T-helper 22 cell (primary cell): ENCODE measurements around the gene HDAC9.

Source experiments
- DNase-seq: peaks from one replicate; pipeline ENCODE4 v3.0.0-alpha.2; 2020; ENCODE audit warnings: low read depth

The HDAC9 gene

DNA sequence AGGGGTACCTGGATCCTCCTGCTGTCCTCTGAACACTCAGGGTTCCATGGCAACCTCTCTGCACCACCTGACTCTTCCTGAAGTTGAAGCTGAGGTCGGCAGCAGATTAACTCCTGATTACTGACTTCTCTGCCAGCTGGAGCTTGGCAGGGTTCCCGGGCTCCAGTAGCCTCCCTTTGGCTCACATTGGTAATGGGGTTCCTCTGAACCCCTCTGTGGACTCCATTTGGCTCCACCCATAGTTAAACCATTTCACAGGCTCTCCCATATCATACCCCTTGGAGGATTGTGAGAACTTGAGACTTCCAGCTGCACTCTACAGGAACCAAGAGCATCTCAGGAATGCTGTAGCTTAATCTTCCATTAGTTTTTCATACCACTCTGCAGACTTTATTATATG is 292.5 kb downstream of the HDAC9 start:
- no peak for DNase-seq

DNA sequence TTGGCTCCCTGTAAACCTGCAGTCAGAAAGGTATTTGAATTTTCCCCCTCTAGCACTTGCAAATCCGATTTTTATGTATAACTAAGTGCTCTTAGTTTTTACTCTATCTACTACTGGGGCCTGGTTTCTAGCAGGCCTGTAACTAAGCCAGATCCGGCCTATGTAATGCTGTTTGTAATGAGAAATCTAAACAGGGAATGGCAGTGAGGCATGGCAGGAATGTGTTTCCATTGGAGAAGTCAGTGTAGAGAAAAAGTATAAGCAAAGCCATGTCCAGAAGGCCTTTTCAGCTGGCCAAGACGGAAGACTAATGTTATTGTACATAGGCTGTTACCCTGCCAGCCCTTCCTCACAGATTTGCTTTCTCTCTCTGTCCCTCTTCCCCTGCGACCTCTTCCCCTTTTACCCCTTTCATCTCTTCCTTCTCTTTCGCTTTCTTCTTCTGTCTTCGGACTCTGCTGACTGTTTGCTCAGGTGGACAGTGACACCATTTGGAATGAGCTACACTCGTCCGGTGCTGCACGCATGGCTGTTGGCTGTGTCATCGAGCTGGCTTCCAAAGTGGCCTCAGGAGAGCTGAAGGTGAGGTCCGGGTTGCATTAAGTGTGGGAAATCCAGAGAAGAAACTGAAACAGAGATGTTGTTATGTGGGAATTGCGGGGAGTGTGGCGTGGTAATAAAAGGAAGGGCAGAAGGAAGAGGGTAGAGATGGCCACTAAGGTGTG is 297.5 kb downstream of the HDAC9 start:
- DNase-seq, result no peak

DNA sequence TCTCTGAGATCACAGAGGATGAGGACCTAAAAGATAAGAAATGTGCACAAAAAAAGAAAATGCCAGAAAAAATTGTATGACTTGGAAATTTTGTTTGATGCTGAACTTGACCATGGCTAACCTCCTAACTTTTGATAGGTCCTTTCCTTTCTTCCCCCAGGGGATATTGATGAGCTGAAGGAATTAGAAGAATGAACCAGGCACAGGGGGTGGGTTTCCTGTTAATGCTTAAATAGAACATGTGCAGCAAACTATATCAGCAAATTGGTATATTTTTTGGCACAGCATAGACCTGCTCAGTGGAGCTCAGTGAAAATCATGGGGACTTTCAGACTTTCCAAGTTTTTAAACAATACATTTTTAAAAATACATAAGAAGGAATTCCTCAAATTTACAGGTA is 300.7 kb downstream of the HDAC9 start:
- DNase-seq, result no peak

DNA sequence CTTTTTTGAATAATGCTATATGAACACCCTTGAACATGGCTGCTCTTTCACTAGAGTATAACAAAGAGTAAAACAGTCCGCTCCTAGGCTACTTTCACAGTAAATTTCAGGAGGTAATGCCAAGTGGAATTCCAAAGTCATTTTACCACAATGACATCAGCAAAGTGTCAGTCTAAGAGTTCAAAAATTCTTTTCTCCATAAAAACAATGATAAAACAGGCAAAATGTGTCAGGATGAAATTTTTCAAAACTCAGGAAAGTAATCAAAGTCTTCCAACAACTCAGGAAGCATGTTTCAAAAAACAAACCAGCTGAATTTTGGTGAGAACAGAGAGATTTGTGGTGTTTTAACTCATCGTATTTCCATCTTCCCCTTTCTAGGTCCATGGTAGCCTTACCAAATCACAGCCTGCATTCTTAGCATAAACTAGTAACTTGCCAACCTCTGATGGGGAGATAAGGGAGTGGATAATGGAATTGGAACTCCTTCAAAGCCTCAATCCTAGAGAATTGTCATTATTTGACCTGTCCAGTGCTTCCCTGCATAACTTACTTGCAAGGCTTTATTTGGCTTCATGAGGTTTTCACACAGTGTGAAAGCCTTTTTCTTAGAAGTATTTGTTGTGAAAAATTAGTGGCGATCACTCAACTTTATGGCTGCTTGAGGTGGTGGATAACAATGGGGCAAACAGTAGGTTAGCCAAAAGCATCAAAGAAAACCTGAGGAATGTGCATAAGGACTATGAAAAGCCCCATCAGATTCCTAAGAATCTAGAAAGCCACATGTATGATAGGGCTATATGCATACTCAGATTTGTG is 302.7 kb downstream of the HDAC9 start:
- no peak for DNase-seq

DNA sequence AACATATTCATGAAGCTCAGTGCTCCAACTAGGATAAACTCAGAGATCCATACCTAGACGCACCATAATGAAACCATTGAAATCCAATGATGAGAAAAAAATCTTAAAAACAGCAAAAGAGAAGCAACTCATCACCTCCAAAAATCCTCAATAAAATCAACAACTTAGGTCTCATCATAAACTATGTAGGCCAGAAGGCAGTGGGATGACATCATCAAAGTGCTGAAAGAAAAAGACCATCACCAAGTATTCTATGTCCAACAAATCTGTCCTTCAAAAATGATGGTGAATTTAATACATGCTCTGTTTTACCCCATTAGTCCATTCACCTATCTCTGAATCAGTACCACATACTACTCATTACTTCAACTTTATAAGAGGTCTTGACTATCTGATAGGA is 304.4 kb downstream of the HDAC9 start:
- no peak for DNase-seq

DNA sequence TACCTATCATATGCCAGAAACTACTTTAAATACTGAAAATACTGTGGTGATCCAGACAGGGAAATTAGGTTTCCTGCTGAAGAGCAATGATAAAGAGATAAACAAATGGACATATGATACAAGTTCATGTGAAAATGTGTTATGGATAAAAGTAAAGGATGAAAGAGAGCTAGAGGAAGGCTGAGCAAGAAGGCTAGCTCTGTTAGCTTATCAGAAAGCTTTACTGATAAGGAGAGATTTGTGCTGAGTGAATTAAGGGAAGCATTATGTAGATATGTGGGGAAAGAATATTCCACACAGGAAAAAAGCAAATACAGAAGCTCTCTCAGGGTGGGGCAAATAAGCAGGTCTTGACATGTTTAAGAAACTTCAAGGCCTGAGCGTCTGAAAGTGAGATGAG is 308.4 kb downstream of the HDAC9 start:
- DNase-seq, result no peak

DNA sequence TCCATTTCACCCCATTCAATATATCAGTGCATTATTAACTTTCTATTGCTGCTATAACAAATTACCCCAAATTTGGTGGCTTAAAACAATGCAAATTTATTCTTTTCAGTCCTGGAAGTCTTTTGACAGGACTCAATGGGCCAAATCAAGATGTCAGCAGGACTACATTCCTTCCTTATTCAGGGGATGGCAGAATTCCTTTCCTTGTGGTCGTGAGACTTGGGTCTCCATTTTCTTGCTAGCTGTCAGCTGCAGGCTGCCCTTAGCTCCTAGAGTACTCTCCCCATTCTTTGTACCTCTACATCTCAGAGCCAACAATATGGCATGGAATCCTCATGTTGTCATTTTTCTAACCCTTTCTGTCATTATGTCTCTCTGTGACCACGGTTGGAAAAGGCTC is 310.6 kb downstream of the HDAC9 start:
- no peak for DNase-seq

DNA sequence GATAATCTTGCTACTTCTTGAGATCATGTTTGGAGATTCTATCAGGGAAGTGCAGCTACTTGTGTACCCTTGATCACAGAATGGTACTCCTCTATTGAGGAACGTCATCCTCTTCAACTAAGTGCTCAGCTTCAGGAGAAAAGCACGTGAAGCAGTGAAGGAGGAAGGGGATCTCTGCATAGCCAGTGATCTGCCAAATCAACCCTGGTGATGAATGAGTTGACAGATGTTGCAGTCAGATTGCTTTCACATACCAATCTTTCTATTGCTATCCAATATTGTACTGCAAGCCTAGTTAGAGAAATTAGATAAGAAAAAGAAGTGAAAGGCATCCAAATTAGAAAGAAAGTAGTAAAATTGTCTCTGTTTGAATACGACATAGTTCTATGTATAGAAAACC is 312.5 kb downstream of the HDAC9 start:
- no peak for DNase-seq

DNA sequence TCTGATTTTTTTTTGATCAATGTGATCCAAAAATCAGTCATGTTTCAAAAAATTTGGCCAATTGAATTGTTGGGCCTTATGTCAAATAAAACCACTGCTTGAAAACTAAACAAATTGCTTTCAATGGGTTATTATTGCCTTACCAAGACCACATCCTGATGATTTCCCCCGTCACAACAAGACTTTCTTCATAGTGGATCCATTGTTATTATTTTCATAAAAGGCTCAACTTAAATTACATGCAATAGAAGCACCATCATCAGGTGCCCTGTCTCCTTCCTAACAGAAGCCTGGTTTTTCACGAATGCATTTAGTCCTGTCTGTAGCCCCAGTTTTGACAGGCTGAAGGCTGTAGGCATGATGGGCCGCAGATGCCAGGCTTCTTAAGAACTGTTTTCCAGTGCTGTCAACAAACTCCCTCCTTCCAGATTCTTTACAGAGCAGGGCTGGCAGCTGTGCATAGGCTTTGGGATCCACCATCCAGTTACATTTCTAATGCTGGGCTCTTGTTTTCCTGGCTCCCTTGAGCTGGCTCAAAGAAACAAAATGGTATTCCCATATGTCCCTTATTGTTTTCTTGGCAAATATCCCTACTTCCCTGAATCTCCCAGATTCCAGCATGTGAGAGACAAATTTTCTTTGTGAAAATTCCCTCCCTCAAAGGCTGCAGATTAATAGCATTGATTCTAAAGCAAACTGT is 319.9 kb downstream of the HDAC9 start:
- DNase-seq, result no peak

DNA sequence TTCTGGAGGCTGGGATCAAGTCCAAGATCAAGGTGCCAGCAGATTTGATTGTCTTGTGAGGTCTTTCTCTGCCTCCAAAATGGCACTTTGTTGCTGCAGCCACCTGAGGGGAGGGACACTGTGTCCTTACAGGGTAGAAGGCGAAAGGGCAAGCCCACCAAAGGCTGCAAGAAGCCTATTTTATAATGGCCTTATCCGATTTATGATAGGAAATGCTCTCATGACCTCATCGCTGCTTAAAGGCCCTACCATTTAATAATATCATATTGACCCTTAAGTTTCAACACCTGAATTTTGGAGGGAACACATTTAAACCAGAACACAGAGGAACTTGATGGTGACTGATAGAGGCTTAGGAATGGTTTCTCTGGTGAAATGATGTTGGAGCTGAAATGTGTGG is 325.4 kb downstream of the HDAC9 start:
- no peak for DNase-seq

DNA sequence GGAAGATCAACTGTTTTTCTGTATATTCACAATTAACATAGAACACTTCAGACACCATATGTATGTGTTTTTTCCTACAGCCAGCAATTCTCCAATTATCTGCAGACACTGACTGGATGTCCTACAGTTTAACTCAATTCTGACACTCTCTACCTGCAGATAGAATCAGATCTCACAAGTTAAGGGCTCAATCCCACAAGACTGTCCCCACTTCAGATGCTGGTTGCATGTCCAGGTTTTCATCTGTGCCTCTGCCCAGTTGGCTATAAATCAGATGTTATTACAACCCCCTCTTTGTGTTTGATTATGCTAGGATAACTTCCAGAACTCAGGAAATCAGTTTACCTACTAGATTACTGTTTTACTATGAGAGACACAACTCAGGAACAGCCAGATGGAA is 326.0 kb downstream of the HDAC9 start:
- DNase-seq, result no peak

DNA sequence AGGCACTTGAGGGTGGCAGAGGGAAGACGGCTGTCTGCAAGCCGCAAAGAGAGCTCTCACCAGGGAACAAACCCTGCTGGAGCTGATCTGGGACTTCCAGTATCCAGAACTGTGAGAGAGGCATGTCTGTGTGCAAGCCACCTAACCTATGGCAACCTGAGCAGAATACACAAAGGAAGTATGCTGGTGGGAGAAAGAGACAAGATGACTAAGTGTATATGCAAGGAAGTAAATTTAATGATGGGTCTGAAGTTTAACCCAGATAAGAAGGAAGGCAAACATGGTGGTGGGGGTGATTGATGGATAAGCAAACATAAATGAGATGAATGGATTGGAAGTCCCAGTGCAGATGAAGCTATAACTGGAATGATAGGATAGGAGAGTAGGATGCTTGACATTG is 328.6 kb downstream of the HDAC9 start:
- DNase-seq, result no peak

DNA sequence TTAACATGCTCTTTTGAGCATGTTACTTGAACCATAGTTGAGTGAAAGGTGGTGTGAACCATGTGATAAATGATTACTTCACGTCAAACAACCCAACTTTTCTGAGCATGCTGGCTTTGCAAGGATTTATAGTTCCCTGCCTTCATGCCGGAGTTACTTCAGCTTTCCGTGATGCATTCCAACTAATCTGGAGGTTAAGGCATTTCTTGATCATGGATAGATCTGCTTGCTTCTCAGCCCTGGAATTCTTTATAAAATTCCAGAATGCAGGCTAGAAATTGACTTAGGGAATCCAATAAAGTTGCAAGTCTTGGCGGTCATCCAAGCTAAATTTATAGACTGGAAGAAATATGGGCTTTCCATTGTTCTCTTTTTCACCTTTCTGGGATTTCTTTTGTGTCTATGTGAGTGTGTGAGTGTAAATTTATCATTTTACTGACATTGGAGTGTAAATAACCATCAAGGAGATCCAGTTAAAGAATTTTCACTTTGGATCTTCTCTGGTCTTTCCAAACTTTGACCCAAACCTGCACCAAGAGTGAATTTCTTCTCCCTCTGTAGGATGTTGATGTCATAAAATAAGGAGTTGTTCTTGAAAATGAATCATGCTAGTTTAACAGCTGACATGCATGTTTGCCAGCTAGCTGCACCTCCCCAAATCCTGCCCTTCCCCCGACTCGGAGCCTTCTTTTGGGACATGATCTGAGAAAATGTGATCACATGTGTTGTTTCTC is 332.9 kb downstream of the HDAC9 start:
- no peak for DNase-seq

DNA sequence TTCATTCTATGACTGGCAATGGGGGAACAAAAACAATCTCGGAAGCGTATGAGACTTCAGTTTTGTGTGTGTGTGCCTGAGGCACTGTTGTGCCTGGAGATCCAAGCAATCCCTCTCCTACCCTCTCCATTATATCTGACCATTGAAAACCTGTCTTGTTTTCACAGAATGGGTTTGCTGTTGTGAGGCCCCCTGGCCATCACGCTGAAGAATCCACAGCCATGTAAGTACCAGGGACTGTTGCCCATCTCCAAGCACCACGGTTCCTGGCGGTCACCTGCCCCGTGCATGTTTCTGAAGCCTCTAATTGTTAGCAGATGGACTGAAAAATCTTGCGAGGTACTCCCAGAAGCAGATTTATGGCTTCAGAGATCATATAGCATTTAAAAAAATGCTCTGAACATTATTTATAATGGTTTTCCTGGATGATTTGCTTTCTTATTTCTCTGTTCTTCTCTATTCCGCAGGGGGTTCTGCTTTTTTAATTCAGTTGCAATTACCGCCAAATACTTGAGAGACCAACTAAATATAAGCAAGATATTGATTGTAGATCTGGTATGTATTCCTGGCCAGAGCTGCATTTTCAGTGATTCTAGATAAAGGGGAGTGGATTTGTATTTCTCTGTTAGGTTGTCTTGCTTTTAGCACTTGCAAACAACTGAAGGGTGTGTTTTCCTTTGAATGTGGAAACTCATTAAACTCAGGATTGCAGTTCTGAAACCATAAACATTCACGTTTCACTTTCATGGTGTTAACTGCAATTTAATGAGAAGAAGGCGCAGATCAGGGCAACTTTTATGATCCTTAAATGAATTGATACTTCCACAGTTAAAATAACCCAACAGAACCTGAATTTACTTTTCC is 333.7 kb downstream of the HDAC9 start:
- no peak for DNase-seq

DNA sequence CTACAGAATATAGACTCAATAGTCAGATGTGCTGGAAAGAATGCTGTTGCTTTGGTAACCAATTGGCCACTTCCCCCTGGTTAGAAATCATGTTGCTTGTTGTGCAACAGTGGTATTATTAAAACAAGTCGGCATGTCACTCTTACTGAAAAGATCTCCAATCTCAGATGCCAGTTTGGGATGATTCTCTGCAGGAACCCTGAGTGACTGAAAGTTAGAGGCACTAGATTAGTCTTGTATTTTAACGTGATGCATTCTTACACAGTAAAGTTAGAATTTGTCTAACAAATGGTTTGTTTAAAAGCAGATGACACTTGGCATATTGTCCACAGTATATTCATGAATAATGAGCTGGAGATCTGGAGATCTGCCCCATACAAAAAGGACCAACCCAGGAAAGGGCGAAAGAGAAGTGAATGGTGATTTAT is 334.3 kb downstream of the HDAC9 start:
- DNase-seq, result no peak

DNA sequence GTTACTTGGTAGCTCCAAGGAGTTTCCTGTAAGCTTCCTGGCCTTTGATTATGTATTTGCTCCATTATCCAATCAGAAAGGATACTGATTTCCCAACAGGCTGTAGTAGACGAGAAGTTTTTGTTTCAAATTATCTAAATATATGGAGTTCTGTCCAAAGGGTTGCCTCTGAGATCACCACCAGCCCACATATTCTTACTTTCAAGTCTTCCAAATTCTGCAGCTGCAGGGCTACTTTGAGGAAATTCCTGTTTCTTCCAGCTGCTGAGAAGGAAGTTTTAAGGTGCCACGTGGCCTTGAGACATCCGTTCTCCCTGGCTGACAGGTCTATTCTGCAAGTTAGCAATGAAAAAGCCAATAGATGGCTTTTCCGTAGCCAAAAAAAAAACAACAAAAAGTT is 335.9 kb downstream of the HDAC9 start:
- no peak for DNase-seq

DNA sequence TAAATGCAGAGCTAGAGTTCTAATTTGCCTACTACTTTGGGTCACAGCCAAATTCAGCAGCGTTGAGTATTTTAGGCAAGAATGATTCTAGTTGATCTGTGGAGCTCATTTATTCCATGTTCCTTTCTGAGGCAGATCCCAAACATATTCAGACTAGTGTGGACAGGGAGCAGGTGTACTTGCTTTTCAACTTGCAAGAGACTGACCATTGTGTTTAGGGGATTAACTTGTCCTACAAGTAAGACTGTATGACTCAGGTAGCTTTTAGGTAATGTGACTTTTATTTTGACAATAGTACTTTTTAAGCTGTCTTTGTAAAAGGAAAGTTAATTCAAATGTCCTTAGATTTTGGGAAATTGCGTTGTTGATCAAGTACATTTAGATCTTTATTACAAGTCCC is 336.4 kb downstream of the HDAC9 start:
- DNase-seq, result no peak

DNA sequence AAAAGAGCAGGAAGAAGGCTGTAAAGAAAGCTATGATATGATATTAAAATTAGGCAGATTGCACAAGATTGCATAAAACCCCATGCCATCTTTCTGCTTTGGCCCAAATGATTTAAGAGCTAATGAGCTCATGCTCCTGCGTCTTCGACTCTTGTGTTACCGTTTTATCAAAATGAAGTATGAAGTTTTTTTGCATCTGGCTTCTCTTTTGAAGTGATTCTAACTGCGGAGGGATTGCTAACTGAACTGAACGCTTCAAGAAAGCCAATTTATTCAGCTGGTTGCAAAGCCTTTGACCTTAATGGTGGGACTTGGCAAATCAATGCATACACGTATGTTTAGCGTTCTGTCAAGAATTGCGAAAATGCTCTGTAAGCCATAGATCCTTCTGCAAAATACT is 339.0 kb downstream of the HDAC9 start:
- no peak for DNase-seq

DNA sequence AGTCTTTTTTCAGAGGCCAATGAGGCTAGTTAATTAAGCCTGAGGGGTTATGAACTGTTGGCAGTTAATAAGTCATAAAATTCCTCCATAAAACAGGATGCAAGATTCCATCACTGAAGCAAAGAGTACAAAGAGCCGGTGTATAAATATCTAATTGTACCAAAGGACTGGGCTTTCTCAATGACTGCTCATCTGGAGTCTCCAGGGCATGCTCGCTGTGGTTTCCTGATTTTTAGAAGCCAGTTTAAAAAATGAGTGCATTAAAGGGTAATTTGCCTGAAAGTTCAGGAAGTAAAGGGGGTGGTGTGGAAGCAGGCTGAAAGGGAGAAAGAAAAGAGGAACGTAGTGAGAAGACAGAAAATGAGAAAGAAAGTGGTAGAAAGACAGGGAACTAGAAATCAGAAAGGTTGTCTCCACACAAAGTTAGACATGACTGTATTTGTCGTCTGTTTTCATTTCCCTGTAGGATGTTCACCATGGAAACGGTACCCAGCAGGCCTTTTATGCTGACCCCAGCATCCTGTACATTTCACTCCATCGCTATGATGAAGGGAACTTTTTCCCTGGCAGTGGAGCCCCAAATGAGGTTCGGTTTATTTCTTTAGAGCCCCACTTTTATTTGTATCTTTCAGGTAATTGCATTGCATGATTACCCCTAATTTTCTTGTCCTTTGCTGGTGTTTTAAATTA is 339.6 kb downstream of the HDAC9 start:
- no peak for DNase-seq

DNA sequence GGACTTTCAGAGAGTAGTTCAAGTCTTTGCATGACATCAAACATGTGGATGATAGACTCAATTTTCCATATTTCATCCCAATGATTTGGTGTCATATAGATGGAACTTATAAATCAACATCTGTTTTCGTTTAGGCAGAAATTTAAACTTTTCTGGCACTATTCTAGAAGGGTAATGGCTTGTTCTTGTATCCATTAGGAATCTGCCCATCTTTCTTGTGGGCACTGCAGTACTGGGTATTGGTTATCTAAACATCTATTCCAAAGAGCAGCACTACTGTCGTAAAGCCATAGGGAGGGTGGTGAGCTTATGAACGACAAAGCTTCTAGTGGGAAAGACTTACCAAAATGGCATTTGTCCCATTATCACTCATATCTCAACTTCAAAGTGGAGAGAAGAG is 348.4 kb downstream of the HDAC9 start:
- no peak for DNase-seq

DNA sequence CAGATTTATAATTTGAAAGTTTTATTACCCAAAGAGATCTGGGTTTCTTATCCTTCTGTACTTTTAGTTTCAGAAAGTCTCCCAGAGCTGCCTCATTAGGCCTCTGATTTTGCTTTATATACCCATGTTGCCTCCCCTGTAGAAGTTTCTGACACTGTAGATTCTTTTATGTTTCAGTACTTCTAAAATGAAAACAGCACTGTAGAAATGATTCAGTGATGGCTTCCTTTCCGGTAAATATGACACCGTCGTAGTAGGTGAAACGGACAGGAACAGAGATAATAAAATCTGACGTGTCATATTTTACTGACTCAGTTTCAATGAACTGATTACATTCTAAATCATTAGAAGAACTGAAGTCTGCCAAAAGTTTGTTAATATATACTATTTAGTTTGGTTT is 349.2 kb downstream of the HDAC9 start:
- DNase-seq, result no peak
